Hepatocyte (in vitro differentiated cells): ENCODE data around the gene TMEM144. TPM values are rescaled to one million over a fixed set of nuclear protein-coding genes. Genes with fewer than 3 reads are reported as not detected.

Experiments
- DNase-seq: peaks from one replicate; pipeline ENCODE4 v3.0.0-alpha.2; 2016; ENCODE audit warnings: low spot score
- H2AFZ ChIP-seq: fragments of 200-600 bp; sonication (generic); 2 replicates; pipeline ENCODE4 v1.6.0; 2016; ENCODE audit warnings: antibody characterized with exemption, mild to moderate bottlenecking
- H3K27ac ChIP-seq: fragments of 200-600 bp; sonication (generic); 2 replicates; pipeline ENCODE4 v1.5.1; 2016; ENCODE audit warnings: mild to moderate bottlenecking
- H3K27me3 ChIP-seq: fragments of 200-600 bp; sonication (generic); 2 replicates; pipeline ENCODE4 v1.6.1; 2016
- H3K36me3 ChIP-seq: fragments of 200-600 bp; sonication (generic); replicated peaks from 2 replicates; pipeline ENCODE4 v1.5.1; 2016; ENCODE audit warnings: low read depth; ENCODE audit not compliant: insufficient read depth
- H3K4me1 ChIP-seq: fragments of 200-600 bp; sonication (generic); 2 replicates; pipeline ENCODE4 v1.5.1; 2016; ENCODE audit warnings: mild to moderate bottlenecking, moderate library complexity; ENCODE audit not compliant: insufficient read depth
- H3K4me2 ChIP-seq: fragments of 200-600 bp; sonication (generic); 2 replicates; pipeline ENCODE4 v1.6.0; 2016
- H3K4me3 ChIP-seq: fragments of 200-600 bp; sonication (generic); 2 replicates; pipeline ENCODE4 v1.5.1; 2016; ENCODE audit warnings: mild to moderate bottlenecking
- H3K79me2 ChIP-seq: fragments of 200-600 bp; sonication (generic); 2 replicates; pipeline ENCODE4 v1.6.0; 2017; ENCODE audit warnings: mild to moderate bottlenecking
- H3K9me2 ChIP-seq: fragments of 200-600 bp; sonication (generic); replicated peaks from 2 replicates; pipeline ENCODE4 v1.6.0; 2017; ENCODE audit warnings: mild to moderate bottlenecking; ENCODE audit not compliant: insufficient read depth
- H3K9me3 ChIP-seq: fragments of 200-600 bp; sonication (generic); 2 replicates; pipeline ENCODE4 v1.5.1; 2016; ENCODE audit warnings: low read depth, mild to moderate bottlenecking
- H4K20me1 ChIP-seq: fragments of 200-600 bp; sonication (generic); 2 replicates; pipeline ENCODE4 v1.6.0; 2016; ENCODE audit warnings: mild to moderate bottlenecking; ENCODE audit not compliant: insufficient read depth, poor library complexity, severe bottlenecking
- EZH2 ChIP-seq: fragments of 200-600 bp; sonication (generic); IDR thresholded peaks from 2 replicates; pipeline ENCODE4 v1.6.1; 2016; ENCODE audit warnings: antibody characterized with exemption, mild to moderate bottlenecking, borderline replicate concordance
- EZH2phosphoT487 ChIP-seq: fragments of 200-600 bp; sonication (generic); IDR thresholded peaks from one replicate; pipeline ENCODE4 v1.6.1; 2018; ENCODE audit warnings: antibody characterized with exemption, mild to moderate bottlenecking, low read depth, moderate library complexity; ENCODE audit not compliant: unreplicated experiment, severe bottlenecking
- WGBS: methylation state at CpG from one replicate; pipeline ENCODE4 v1.1.6; 2016; ENCODE audit warnings: low lambda C conversion rate; ENCODE audit errors: missing lambda C conversion rate; 5-methylcytosine and 5-hydroxymethylcytosine counted together
- polyA plus RNA-seq: library from polyadenylated mRNA; unstranded; fragments of >200 nt; fragmentation: Nextera tagmentation; extraction: Ambion mirVana; gene quantifications from 2 replicates; pipeline ENCODE4 v1.2.1, GENCODE V29; 2016
- total RNA-seq: library from RNA; depleted of rRNA; stranded (reverse); fragments of >200 nt; gene quantifications from 2 replicates; pipeline ENCODE4 v1.2.3, GENCODE V29; 2014
- TF ChIP-seq, protein P1 (sequence below): fragments of 200-600 bp; sonication (generic); IDR thresholded peaks from 2 replicates; pipeline ENCODE4 v1.5.1; 2016; ENCODE audit warnings: antibody characterized with exemption, mild to moderate bottlenecking; ENCODE audit not compliant: poor library complexity

Gene TMEM144
- total and polyA plus RNA-seq, 2 experiments from 2014 or later = 17.5 to 58.9 TPM

- no peak overlapping the region for H3K4me3 ChIP-seq
- peaks cover 11% of the 10 kb centered on the region for H3K4me1 ChIP-seq
- no peaks in the 10 kb centered on the region for H3K27me3 ChIP-seq
- DNase-seq = no peak
- no peak overlapping the region for H3K27ac ChIP-seq
- no peak for TF ChIP-seq EZH2phosphoT487
- no peak for TF ChIP-seq EZH2
- TF ChIP-seq, protein P1, sequence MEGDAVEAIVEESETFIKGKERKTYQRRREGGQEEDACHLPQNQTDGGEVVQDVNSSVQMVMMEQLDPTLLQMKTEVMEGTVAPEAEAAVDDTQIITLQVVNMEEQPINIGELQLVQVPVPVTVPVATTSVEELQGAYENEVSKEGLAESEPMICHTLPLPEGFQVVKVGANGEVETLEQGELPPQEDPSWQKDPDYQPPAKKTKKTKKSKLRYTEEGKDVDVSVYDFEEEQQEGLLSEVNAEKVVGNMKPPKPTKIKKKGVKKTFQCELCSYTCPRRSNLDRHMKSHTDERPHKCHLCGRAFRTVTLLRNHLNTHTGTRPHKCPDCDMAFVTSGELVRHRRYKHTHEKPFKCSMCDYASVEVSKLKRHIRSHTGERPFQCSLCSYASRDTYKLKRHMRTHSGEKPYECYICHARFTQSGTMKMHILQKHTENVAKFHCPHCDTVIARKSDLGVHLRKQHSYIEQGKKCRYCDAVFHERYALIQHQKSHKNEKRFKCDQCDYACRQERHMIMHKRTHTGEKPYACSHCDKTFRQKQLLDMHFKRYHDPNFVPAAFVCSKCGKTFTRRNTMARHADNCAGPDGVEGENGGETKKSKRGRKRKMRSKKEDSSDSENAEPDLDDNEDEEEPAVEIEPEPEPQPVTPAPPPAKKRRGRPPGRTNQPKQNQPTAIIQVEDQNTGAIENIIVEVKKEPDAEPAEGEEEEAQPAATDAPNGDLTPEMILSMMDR = no peak
- H3K36me3 ChIP-seq = no peaks in the 10 kb centered on the region
- no peak overlapping the region for H2AFZ ChIP-seq
- 93% methylated on average over 3 of the region's 3 CpGs for WGBS
- H3K79me2 ChIP-seq = peaks cover 20% of the 10 kb centered on the region
- no peaks in the 10 kb centered on the region for H4K20me1 ChIP-seq
- H3K9me3 ChIP-seq = no peaks in the 10 kb centered on the region
- no peak overlapping the region for H3K4me2 ChIP-seq
- no peaks in the 10 kb centered on the region for H3K9me2 ChIP-seq
Measured at GRCh38 chr4:158179465-158179864, 30.8 kb upstream of the TMEM144 start.

- no peaks in the 10 kb centered on the region for H3K9me2 ChIP-seq
- H3K27ac ChIP-seq = no peak overlapping the region
- H3K4me1 ChIP-seq = no peaks in the 10 kb centered on the region
- no peaks in the 10 kb centered on the region for H3K9me3 ChIP-seq
- WGBS = 65% methylated on average over 5 of the region's 5 CpGs
- H3K4me2 ChIP-seq = no peak overlapping the region
- TF ChIP-seq EZH2 (no peak), EZH2phosphoT487 (no peak)
- TF ChIP-seq, protein P1 = no peak
- no peak overlapping the region for H2AFZ ChIP-seq
- H3K27me3 ChIP-seq = no peaks in the 10 kb centered on the region
- no peak for DNase-seq
- no peaks in the 10 kb centered on the region for H4K20me1 ChIP-seq
- no peak overlapping the region for H3K4me3 ChIP-seq
- H3K36me3 ChIP-seq = no peaks in the 10 kb centered on the region
- peaks cover 9% of the 10 kb centered on the region for H3K79me2 ChIP-seq
Measured at GRCh38 chr4:158181906-158182305, 28.4 kb upstream of the TMEM144 start.

DNA sequence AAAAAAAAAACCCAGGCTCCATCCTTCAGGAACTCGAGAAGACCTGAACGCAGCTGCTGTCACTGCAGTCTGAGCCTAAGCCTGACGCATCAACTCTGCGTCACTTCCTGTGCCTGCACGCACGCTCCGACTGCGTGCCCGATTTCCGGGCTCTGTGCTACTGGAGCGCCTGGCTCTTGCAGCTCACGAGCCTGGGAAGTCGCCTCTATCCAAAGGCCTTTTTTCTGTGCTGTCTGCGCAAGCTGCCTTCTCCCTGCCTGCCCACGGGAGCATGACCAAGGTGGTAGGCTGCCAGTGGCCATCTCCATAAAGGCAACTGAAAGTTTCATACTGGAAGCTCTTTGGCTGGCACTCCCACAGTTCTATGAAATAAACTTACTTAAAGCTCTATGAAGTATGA, 27.6 kb upstream of the TMEM144 start:
- Histone ChIP-seq H3K36me3 (no peaks in the 10 kb centered on the region), H3K9me2 (no peaks in the 10 kb centered on the region), H3K9me3 (no peaks in the 10 kb centered on the region), H3K4me2 (no peak overlapping the region), H3K79me2 (peaks cover under 1% of the 10 kb centered on the region), H3K4me3 (no peak overlapping the region), H3K4me1 (no peaks in the 10 kb centered on the region), H3K27me3 (no peaks in the 10 kb centered on the region), H4K20me1 (no peaks in the 10 kb centered on the region), H2AFZ (no peak overlapping the region), H3K27ac (no peak overlapping the region)
- TF ChIP-seq, protein P1 = no peak
- TF ChIP-seq EZH2phosphoT487 (no peak), EZH2 (no peak)
- WGBS = 95% methylated on average over 15 of the region's 15 CpGs
- DNase-seq = no peak

DNA sequence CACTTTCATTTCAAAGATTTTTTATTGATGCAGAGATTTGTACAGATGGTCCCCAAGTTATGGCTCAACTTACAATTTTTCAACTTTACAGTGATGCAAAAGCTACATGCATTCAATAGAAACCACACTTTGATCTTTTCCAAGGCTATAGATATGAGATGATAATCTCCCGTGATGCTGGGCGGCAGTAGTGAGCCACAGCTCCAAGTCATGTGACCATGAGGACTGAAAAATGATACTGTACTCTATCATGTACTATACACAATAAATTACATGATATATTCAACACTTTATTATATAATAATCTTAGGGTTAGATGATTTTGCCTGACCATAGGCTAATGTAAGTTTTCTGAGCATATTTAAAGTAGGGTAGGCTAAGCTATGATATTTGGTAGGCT, 23.5 kb upstream of the TMEM144 start:
- H3K4me3 ChIP-seq = no peak overlapping the region
- H3K36me3 ChIP-seq = no peaks in the 10 kb centered on the region
- 77% methylated on average over 2 of the region's 2 CpGs for WGBS
- H3K4me1 ChIP-seq = no peaks in the 10 kb centered on the region
- TF ChIP-seq, protein P1 = no peak
- TF ChIP-seq EZH2phosphoT487 (no peak), EZH2 (no peak)
- no peaks in the 10 kb centered on the region for H3K79me2 ChIP-seq
- no peak overlapping the region for H3K27ac ChIP-seq
- DNase-seq = no peak
- H3K9me2 ChIP-seq = no peaks in the 10 kb centered on the region
- H4K20me1 ChIP-seq = no peaks in the 10 kb centered on the region
- H3K27me3 ChIP-seq = no peaks in the 10 kb centered on the region
- H3K4me2 ChIP-seq = no peak overlapping the region
- no peak overlapping the region for H2AFZ ChIP-seq
- no peaks in the 10 kb centered on the region for H3K9me3 ChIP-seq
